ENCODE data around the gene DPT.

Gene DPT

GRCh38 chr1:168697356-168698126 is 31.5 kb downstream of the DPT start:
- DNase-seq, result no peak

DNA sequence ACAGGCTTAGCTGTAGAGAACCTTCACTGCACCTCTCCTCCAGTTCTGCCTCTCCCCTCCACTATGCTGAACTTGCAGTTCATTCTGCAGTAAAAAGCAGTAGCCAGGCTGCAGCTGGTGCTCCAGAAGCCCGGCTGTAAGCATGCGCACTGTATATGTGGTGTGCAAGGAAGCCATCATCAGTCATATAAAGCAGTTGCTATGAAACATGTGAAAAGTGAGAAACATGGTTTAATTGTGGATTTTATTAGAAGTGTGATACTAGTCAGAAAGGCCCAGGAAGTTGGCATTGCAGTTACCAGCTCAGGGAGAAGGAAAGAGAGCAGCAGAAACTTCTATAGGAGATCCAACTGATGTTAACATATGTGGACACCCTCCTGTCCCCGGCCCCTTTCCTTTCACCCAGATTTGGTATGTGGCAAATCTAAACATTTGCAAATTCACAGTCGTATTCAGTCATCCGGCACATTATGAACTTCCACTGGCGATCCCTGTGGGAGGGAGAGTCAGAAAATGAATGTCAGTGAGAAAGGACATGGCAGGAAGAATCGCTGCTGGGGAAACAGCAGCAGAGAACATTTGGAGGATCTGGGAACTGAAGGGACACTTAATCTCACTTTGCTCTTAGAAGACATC is 32.8 kb downstream of the DPT start:
- DNase-seq, result no peak

- DNase-seq, result no peak
Observed at GRCh38 chr1:168693872-168694238, 35.2 kb downstream of the DPT start.

DNA sequence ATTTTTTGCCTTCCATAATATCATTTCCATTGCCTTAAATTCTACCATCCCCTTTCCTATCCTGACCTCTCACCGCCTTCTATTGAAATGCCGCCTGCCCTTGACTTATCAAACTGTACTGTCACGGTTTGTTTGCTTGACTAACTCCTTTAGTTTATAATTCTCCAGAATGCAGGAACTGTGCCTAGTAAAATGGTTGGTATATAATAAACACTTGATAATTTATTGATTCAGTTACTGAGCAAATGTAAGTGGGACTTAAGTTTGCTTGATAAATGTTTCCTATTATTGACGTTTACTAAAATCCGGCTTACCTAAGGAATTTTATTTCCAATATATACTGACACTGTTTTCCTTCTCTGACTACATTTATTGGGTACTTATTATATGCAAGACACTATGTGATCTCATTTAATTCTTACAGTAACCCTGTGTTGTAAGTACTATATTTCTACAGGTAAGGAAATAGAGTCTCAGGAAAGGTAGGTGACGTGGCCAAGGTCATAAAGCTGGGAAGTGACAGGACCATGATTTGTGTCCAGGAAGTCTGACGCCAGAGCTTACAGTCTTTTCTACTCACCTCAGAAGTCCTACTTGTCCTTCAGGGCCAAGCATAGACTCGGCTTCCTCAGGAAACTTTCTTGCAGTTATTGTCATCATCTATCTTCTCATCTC is 35.7 kb downstream of the DPT start:
- DNase-seq, result no peak

GRCh38 chr1:168692472-168692871 is 36.5 kb downstream of the DPT start:
- no peak for DNase-seq

GRCh38 chr1:168691541-168691940 is 37.5 kb downstream of the DPT start:
- DNase-seq, result no peak

DNA sequence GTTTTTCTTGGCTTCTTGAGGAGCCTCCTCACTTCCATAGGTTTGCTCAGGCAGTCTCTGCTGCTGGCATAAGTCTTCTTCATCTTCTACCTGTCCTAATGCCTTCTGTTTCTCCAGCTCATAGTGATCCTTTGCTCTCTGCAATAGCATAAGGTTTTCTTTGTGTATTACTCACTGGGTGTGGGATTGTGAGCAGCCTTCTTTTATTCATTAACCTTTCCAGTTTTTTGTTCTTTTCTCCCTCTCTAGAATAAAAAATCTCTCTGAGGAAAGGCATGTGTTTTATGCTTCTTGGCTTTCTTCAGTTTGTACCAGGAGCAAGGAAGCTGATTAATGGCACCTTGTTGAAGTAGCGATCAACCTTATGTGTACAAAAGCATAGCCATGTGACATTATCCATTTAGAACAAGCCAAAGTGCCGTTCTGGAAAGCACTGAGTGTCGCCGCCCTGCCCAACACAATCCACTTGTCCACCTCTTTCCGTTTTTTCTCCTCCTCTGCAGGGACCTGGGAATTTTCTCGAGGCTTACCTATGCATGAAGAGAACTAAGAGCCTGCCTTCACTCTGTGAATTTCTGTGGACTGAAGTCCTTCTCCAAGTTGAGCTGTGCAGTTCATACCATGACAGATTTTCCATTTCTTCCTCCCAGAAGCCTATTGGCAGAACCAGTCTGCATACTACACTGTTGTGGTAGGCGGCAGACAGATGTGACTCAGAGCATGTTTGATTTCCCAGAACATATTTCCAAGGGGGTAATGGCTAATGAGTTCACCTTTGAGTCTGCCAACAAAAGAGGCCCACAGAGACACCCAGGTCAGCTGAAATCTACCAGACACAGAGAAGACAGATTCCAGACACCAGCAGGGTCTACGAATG is 39.0 kb downstream of the DPT start:
- no peak for DNase-seq

- no peak for DNase-seq
Observed at GRCh38 chr1:168689327-168689657, 39.7 kb downstream of the DPT start.

DNA sequence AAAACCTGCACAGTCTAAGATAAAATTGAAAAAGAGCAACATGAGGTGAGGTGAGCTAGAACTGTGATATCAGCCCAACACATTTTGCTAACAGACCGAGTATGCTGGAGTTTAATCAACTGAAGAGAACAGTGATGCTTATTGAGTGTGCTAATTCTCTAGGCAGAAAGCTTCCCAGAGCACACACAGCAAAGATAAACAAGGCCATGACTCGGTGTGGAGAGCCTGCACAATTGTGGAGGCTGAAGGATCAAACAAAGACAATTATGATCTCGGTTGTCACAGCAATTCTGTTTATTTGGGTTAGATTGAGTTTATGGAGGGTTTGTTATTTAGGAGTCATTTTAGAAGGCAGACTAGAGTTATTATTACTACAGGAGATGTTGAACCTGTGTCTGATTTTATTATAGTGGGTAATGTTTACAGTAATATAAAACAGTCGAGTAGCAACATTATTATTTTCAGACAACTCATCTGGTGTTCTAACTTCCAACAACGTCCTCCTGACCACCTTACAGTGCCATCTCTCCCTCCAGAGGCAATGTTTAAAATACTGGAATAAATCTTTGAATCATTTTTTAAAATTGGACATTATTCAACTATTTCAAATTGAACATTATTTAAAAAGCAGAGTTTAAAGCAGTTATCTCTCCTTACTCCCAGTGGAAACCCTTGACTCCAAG is 40.2 kb downstream of the DPT start:
- DNase-seq, result no peak

GRCh38 chr1:168687816-168688215 is 41.2 kb downstream of the DPT start:
- no peak for DNase-seq

DNA sequence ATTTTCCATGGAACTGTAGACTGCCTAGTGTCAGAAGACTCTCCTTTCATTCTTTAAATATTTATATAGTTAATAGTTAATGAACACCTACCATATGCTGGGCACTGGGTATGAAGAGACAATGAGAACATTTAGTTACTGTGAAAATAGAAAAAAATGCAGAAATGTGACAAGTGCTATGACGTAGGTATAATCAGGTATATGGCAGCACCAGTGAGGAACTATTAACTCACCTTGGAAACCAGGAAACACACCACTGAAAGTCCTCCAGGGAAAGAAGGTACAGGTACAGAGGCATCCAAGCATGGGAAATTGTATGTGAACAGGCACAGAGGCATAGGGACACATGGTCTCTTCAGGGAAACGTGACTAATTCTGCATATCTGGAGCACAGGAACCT is 42.3 kb downstream of the DPT start:
- no peak for DNase-seq

GRCh38 chr1:168683871-168684270 is 45.1 kb downstream of the DPT start:
- DNase-seq, result no peak

GRCh38 chr1:168676861-168677260 is 52.1 kb downstream of the DPT start:
- DNase-seq, result no peak

GRCh38 chr1:168676029-168676812 is 52.8 kb downstream of the DPT start:
- no peak for DNase-seq

- DNase-seq, result no peak
Observed at GRCh38 chr1:168673974-168674683, 54.9 kb downstream of the DPT start.

DNA sequence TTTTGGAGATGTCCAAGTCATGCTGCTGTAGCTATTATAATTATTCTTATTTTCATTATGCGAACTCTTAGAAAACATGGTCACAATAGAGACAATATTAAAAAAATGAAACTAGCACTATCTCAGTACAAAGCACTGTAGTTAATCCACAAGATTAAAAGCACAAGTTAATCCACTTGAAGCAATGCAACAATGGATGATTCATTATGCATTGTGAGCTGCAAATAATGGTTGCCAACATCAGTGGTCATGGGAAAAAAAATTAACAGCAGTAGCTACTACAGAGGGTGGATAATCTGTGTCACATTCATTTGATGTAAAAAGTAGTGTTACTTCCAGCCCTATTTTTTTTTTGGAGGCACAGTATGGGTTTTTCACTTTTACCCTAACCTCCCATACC is 56.7 kb downstream of the DPT start:
- DNase-seq, result no peak

DNA sequence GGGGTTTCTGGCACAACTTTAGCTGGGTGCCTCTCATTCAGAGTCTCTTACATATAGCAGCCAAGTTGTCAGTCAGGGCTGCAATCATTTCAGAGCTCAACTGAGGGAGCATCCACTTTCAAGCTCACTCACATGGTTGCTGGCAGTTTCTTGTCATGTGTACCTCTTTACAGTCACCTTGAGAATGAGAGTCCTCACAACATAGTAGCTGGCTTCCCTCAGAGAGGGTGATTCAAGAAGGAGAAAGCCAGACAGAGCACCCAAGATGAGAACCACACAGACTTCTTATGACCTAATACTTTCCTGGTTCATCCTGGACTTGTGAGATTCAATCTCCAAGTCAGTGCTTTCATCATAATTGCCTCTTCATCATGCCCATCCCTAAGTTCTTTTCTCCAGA is 57.2 kb downstream of the DPT start:
- DNase-seq, result no peak

- no peak for DNase-seq
Observed at GRCh38 chr1:168665975-168666374, 63.0 kb downstream of the DPT start.

- no peak for DNase-seq
Observed at GRCh38 chr1:168664069-168664834, 64.8 kb downstream of the DPT start.

DNA sequence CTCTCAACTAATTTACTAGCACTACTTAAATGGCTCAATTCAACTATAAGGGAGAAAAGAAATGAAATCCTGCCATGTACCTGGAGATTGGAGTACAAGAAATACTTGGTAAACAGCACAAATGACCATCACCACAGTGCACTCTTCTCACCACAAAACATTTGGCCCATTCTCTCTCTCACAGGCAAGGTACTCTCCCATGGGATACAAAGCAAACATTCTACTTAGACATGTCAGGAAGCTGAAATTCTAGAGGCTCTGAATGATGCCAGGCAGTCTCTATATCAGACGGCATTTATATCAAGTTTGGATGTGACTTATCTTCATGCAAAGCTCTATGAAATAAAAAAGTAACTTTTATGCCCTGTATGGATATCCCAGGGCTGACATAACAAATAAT is 72.5 kb downstream of the DPT start:
- DNase-seq, result no peak

Data from activated CD4-positive, alpha-beta T cell treated with anti-CD3 and anti-CD28 coated beads, Interleukin-2, amount 50 U/mL, for 4 hours (primary cell).